ENCODE results near the gene SPATS2. TPM values are rescaled to one million over a fixed set of nuclear protein-coding genes. Genes with fewer than 3 reads are reported as not detected.

The SPATS2 gene
- total RNA-seq, 2 experiments from 2014 or later, result 22.7 to 36.4 TPM

GRCh38 chr12:49562831-49563230 lies 195.6 kb downstream of the SPATS2 start:
- no peaks in the 10 kb centered on the region for H4K20me1 ChIP-seq (ENCODE audit: insufficient read depth, low read length)
- no peak overlapping the region for H3K27ac ChIP-seq (ENCODE audit: low read depth, low read length, poor library complexity, severe bottlenecking)
- no peaks in the 10 kb centered on the region for H3K9me3 ChIP-seq (ENCODE audit: low read length)
- ChIA-PET CTCF (ENCODE audit: unreplicated experiment) (no interaction called here), POLR2A (interaction anchor here (0.8 to 1.7 kb wide), 3 partner anchors 10 to 12 kb away, joined by 3 to 4 read pairs (median 3); no protein-coding TSS in a partner anchor)
- TF ChIP-seq EZH2phosphoT487 (IDR thresholded peaks at IDR 0.05; ENCODE audit: borderline replicate concordance, low read depth, low read length) (no peak), CTCF (conservative IDR thresholded peaks at IDR 0.05; ENCODE audit: low read length) (no peak)
- intact Hi-C loops (cut with micrococcal nuclease; ENCODE audit: unreplicated experiment), result no loop called here
- H3K4me1 ChIP-seq (ENCODE audit: insufficient read depth, low read length, poor library complexity, severe bottlenecking), result peaks cover 8% of the 10 kb centered on the region
- peaks cover 73% of the 10 kb centered on the region for H3K36me3 ChIP-seq (ENCODE audit: insufficient read depth, low read length)
- BruUV-seq (replicated peaks), result no TSS peak
- H3K79me2 ChIP-seq (ENCODE audit: insufficient read depth, low read depth, low read length), result peaks cover 12% of the 10 kb centered on the region
- H3K9me2 ChIP-seq (ENCODE audit: insufficient read depth, low read length), result no peaks in the 10 kb centered on the region
- no peak overlapping the region for H3K4me3 ChIP-seq (ENCODE audit: low read depth, low read length, poor library complexity, severe bottlenecking)
- DNase-seq (ENCODE audit: low spot score), result no peak
- no peak overlapping the region for H2AFZ ChIP-seq (ENCODE audit: low read length)
- no peak overlapping the region for H3K4me2 ChIP-seq (ENCODE audit: low read length)

GRCh38 chr12:49563951-49564685 lies 196.9 kb downstream of the SPATS2 start:
- peaks cover 11% of the 10 kb centered on the region for H3K4me1 ChIP-seq (ENCODE audit: insufficient read depth, low read length, poor library complexity, severe bottlenecking)
- H3K79me2 ChIP-seq (ENCODE audit: insufficient read depth, low read depth, low read length), result peaks cover 22% of the 10 kb centered on the region
- no peaks in the 10 kb centered on the region for H3K9me2 ChIP-seq (ENCODE audit: insufficient read depth, low read length)
- H3K9me3 ChIP-seq (ENCODE audit: low read length), result no peaks in the 10 kb centered on the region
- DNase-seq (ENCODE audit: low spot score), result no peak
- intact Hi-C loops (cut with micrococcal nuclease; ENCODE audit: unreplicated experiment), result no loop called here
- H3K27ac ChIP-seq (ENCODE audit: low read depth, low read length, poor library complexity, severe bottlenecking), result no peak overlapping the region
- no peak overlapping the region for H3K4me2 ChIP-seq (ENCODE audit: low read length)
- ChIA-PET CTCF (ENCODE audit: unreplicated experiment) (no interaction called here), POLR2A (interaction anchor here (0.6 kb wide), 1 partner anchor 72 kb away, joined by 3 read pairs; no protein-coding TSS in a partner anchor)
- H3K4me3 ChIP-seq (ENCODE audit: low read depth, low read length, poor library complexity, severe bottlenecking), result no peak overlapping the region
- no peak overlapping the region for H2AFZ ChIP-seq (ENCODE audit: low read length)
- H4K20me1 ChIP-seq (ENCODE audit: insufficient read depth, low read length), result no peaks in the 10 kb centered on the region
- H3K36me3 ChIP-seq (ENCODE audit: insufficient read depth, low read length), result peaks cover 63% of the 10 kb centered on the region
- BruUV-seq (replicated peaks), result no TSS peak
- TF ChIP-seq EZH2phosphoT487 (IDR thresholded peaks at IDR 0.05; ENCODE audit: borderline replicate concordance, low read depth, low read length), result no peak
- TF ChIP-seq CTCF (conservative IDR thresholded peaks at IDR 0.05; ENCODE audit: low read length), result no peak

- no peaks in the 10 kb centered on the region for H3K9me3 ChIP-seq (ENCODE audit: low read length)
- no peak overlapping the region for H3K27ac ChIP-seq (ENCODE audit: low read depth, low read length, poor library complexity, severe bottlenecking)
- DNase-seq (ENCODE audit: low spot score), result no peak
- ChIA-PET CTCF (ENCODE audit: unreplicated experiment) (no interaction called here), POLR2A (no interaction called here)
- no peak overlapping the region for H3K4me2 ChIP-seq (ENCODE audit: low read length)
- no peaks in the 10 kb centered on the region for H3K9me2 ChIP-seq (ENCODE audit: insufficient read depth, low read length)
- no peak overlapping the region for H2AFZ ChIP-seq (ENCODE audit: low read length)
- H3K79me2 ChIP-seq (ENCODE audit: insufficient read depth, low read depth, low read length), result peaks cover 28% of the 10 kb centered on the region
- intact Hi-C loops (cut with micrococcal nuclease; ENCODE audit: unreplicated experiment), result no loop called here
- no TSS peak for BruUV-seq (replicated peaks)
- peaks cover 56% of the 10 kb centered on the region for H3K36me3 ChIP-seq (ENCODE audit: insufficient read depth, low read length)
- H3K4me1 ChIP-seq (ENCODE audit: insufficient read depth, low read length, poor library complexity, severe bottlenecking), result peaks cover 12% of the 10 kb centered on the region
- TF ChIP-seq EZH2phosphoT487 (IDR thresholded peaks at IDR 0.05; ENCODE audit: borderline replicate concordance, low read depth, low read length) (no peak), CTCF (conservative IDR thresholded peaks at IDR 0.05; ENCODE audit: low read length) (no peak)
- no peaks in the 10 kb centered on the region for H4K20me1 ChIP-seq (ENCODE audit: insufficient read depth, low read length)
- H3K4me3 ChIP-seq (ENCODE audit: low read depth, low read length, poor library complexity, severe bottlenecking), result no peak overlapping the region
Observed at GRCh38 chr12:49564686-49565405, 197.6 kb downstream of the SPATS2 start.
